ENCODE measurements around the gene E4F1.
A peak's percentile ranks its signal among the peaks of the same experiment; 100 is the strongest.

Gene E4F1

GRCh38 chr16:2206780-2207433, 16.5 kb upstream of the E4F1 start:
- no peak for DNase-seq

- DNase-seq, result no peak
These were observed 15.5 kb upstream of the E4F1 start for GRCh38 chr16:2207872-2208271.

GRCh38 chr16:2208308-2208707, 15.1 kb upstream of the E4F1 start:
- DNase-seq, result no peak

- DNase-seq, result no peak
These were observed 14.6 kb upstream of the E4F1 start for GRCh38 chr16:2208772-2209171.

GRCh38 chr16:2209258-2210008, 14.0 kb upstream of the E4F1 start:
- no peak for DNase-seq

GRCh38 chr16:2210009-2210332, 13.4 kb upstream of the E4F1 start:
- DNase-seq, result no peak

GRCh38 chr16:2210386-2211365, 12.7 kb upstream of the E4F1 start, which contains the start of gene BRICD5:
TSS of gene BRICD5 (minus strand) at chr16:2210863. CDS start at chr16:2210833, 30 bp downstream.
- DNase-seq, result no peak

GRCh38 chr16:2211923-2212347, 11.5 kb upstream of the E4F1 start:
- no peak for DNase-seq

- no peak for DNase-seq
These were observed 10.7 kb upstream of the E4F1 start for GRCh38 chr16:2212362-2213324.

- no peak for DNase-seq
These were observed 9.3 kb upstream of the E4F1 start for GRCh38 chr16:2213817-2214718.

- no peak for DNase-seq
These were observed 8.7 kb upstream of the E4F1 start, which contains the start of gene PGP for GRCh38 chr16:2214719-2214968. TSS of gene PGP (minus strand) at chr16:2214840. CDS start at chr16:2214777, 63 bp downstream.

GRCh38 chr16:2216330-2216729, 7.1 kb upstream of the E4F1 start:
- DNase-seq, result no peak

- peak; percentile 19 for DNase-seq
These were observed 623 bp downstream of the E4F1 start for GRCh38 chr16:2223942-2224486.

GRCh38 chr16:2226245-2226793, 2.9 kb downstream of the E4F1 start:
- no peak for DNase-seq

- no peak for DNase-seq
These were observed 3.5 kb downstream of the E4F1 start for GRCh38 chr16:2226918-2227317.

- no peak for DNase-seq
These were observed 4.9 kb downstream of the E4F1 start for GRCh38 chr16:2228161-2228824.

GRCh38 chr16:2229091-2229490, 5.7 kb downstream of the E4F1 start:
- DNase-seq, result no peak

GRCh38 chr16:2229632-2230250, 6.3 kb downstream of the E4F1 start:
- DNase-seq, result no peak

- DNase-seq, result no peak
These were observed 7.0 kb downstream of the E4F1 start for GRCh38 chr16:2230376-2230775.
